ENCODE data around the gene TBC1D17. TPM values are rescaled to one million over a fixed set of nuclear protein-coding genes. Genes with fewer than 3 reads are reported as not detected.
A peak's percentile ranks its signal among the peaks of the same experiment; 100 is the strongest.

The TBC1D17 gene
- total and polyA plus RNA-seq, 4 experiments from 2014 or later, result 6.0 to 101 (median 57.9) TPM

DNA sequence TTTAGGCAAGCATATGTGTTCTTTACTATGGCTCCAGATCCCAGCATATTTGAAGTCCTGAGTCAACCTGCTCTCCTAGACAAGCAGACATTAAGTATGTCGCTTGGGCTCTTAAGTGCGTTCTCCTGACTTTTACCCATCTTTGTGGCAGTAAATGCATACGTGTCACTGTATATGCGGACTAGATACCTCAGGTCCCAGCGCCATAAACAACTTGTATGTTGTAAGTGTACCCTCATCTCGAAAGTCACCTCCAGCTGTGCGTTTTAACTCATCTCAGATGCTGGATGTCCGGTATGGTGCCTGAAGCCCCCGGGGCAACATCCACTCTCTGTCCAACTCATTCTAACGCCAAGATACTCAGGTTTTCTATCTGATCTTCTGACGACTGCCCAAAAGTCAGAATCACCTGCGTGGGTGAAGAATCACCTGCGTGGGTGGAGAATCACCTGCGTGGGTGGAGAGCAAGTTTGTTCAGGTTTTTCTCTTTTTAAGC lies 24.8 kb upstream of the TBC1D17 start:
- Mint-ChIP-seq H3K9me3 (peaks cover 0 to 5% (median 0%) of the 10 kb centered on the region in 8 donors), H3K4me3 (peak overlapping the region; percentile 85 to 92 (median 88)), H3K27me3 (no peaks in the 10 kb centered on the region), H3K27ac (peak overlapping the region; percentile 85 to 93 (median 88)), H3K36me3 (peaks cover 0 to 19% of the 10 kb centered on the region in 2 donors), H3K4me1 (peaks cover 29 to 44% (median 38%) of the 10 kb centered on the region in 4 donors)
- peaks cover 42% of the 10 kb centered on the region for H3K4me1 ChIP-seq (ENCODE audit: insufficient read depth, low read length)
- H3K27me3 ChIP-seq (ENCODE audit: insufficient read depth, low read length), result no peaks in the 10 kb centered on the region
- CTCF ChIA-PET (ENCODE audit: partially characterized antibody), result interaction anchor here (0.7 kb wide), 1 partner anchor 135 kb away, joined by 6 read pairs; no protein-coding TSS in a partner anchor
- DNase-seq, result no peak
- H3K36me3 ChIP-seq (ENCODE audit: insufficient read depth, low read length), result no peaks in the 10 kb centered on the region
- H3K9me3 ChIP-seq (ENCODE audit: control insufficient read depth in 1 of 2, low read length in 2 of 2), result no peaks in the 10 kb centered on the region
- H3K27ac ChIP-seq (ENCODE audit: low read depth, low read length), result no peak overlapping the region
- intact Hi-C loops (cut with micrococcal nuclease), result no loop called here
- peak overlapping the region in 1 of 2 donors; percentile 34 for H3K4me3 ChIP-seq (ENCODE audit: low read length in 2 of 2)
- POLR2A ChIA-PET (ENCODE audit: partially characterized antibody), result interaction anchor here (3.0 to 12.2 kb wide), 4 partner anchors 14 to 40 kb away, joined by 46 to 173 read pairs (median 56); partner anchors contain the start of genes AKT1S1, FUZ, MED25 and PNKP

DNA sequence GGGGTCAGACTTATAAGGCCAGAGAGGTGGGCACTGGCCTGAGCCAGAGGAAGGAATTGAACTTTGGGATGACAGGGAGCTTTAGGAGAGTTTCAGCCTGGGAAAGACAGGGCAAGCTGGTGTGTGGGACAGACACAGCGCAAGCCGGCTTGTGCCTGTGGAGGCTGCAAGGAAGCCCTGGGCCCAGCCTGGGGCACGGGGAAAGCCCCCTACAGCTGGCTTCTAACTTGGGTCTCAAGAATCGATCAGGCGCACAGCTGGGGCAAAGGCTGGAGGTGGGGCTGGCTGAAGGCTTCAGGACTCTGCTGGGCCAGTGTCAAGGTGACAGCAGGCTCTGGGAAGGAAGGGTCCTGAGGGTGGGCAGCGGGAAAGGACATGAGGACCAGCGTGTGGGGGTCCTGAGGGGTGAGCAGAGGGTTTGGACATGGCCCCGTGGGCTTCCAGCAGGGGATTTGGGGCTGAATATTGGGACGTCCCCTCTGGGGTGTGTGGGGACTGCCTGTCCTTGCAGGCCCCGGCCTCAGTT lies 23.6 kb upstream of the TBC1D17 start:
- Mint-ChIP-seq H3K27ac (peak overlapping the region in 4 of 7 donors; percentile 53 to 88 (median 65)), H3K9me3 (peaks cover 0 to 4% (median 0%) of the 10 kb centered on the region in 8 donors), H3K4me1 (peaks cover 20 to 34% (median 28%) of the 10 kb centered on the region in 4 donors), H3K36me3 (peaks cover 0 to 21% of the 10 kb centered on the region in 2 donors), H3K27me3 (no peaks in the 10 kb centered on the region), H3K4me3 (peak overlapping the region in 6 of 8 donors; percentile 33 to 73 (median 65))
- peaks cover 30% of the 10 kb centered on the region for H3K4me1 ChIP-seq (ENCODE audit: insufficient read depth, low read length)
- POLR2A ChIA-PET (ENCODE audit: partially characterized antibody), result interaction anchor here (1.2 to 12.2 kb wide), 3 partner anchors 13 to 41 kb away, joined by 3 to 173 read pairs (median 53); partner anchors contain the start of genes AKT1S1, FUZ, PNKP and TBC1D17
- H3K9me3 ChIP-seq (ENCODE audit: control insufficient read depth in 1 of 2, low read length in 2 of 2), result no peaks in the 10 kb centered on the region
- CTCF ChIA-PET (ENCODE audit: partially characterized antibody), result interaction anchor here (0.6 kb wide), 1 partner anchor 39 kb away, joined by 3 read pairs; no protein-coding TSS in a partner anchor
- no peak for DNase-seq
- H3K4me3 ChIP-seq (ENCODE audit: low read length in 2 of 2), result no peak overlapping the region
- H3K27ac ChIP-seq (ENCODE audit: low read depth, low read length), result no peak overlapping the region
- intact Hi-C loops (cut with micrococcal nuclease), result no loop called here
- no peaks in the 10 kb centered on the region for H3K27me3 ChIP-seq (ENCODE audit: insufficient read depth, low read length)
- no peaks in the 10 kb centered on the region for H3K36me3 ChIP-seq (ENCODE audit: insufficient read depth, low read length)

DNA sequence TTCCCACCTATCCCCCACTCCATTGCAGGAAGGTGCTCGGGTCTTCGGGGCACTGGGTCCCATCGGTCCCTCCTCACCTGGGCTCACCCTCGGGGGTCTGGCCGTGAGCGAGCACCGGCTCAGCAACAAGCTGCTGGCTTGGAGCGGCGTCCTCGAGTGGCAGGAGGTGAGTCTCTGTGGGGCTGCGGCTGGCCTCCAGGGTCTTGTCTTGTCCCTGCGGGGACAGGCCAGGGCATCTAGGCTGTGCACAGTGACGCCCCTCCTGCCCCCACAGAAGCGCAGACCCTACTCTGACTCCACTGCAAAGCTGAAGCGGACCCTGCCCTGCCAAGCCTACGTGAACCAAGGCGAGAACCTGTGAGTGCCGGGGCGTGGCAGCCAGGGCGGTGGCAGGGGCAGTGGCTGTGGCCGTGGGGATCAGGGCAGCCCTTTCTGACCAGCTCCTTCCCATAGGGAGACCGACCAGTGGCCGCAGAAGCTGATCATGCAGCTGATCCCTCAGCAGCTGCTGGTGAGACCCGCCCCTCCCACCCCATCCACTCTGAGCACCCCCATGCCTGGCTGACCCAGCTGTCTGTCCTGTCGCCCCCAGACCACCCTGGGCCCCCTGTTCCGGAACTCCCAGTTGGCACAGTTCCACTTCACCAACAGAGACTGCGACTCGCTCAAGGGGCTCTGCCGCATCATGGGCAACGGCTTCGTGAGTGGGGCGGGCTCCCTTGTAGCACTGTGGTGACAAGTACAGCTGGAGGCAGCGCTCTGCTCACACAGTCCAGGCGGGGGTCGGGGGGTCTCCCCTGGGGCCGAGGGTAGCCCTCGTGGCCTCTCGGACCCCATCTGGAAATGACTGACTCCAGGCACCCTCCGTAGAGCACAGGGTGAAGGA lies 22.9 kb upstream of the TBC1D17 start:
- Histone ChIP-seq H3K9me3 (ENCODE audit: control insufficient read depth in 1 of 2, low read length in 2 of 2) (no peaks in the 10 kb centered on the region), H3K4me1 (ENCODE audit: insufficient read depth, low read length) (peaks cover 28% of the 10 kb centered on the region), H3K27ac (ENCODE audit: low read depth, low read length) (no peak overlapping the region), H3K27me3 (ENCODE audit: insufficient read depth, low read length) (no peaks in the 10 kb centered on the region), H3K36me3 (ENCODE audit: insufficient read depth, low read length) (no peaks in the 10 kb centered on the region), H3K4me3 (ENCODE audit: low read length in 2 of 2) (no peak overlapping the region)
- no peak for DNase-seq
- peaks cover 0 to 24% of the 10 kb centered on the region in 2 donors for H3K36me3 Mint-ChIP-seq
- intact Hi-C loops (cut with micrococcal nuclease), result no loop called here
- ChIA-PET POLR2A (ENCODE audit: partially characterized antibody) (interaction anchor here (1.2 to 12.2 kb wide), 3 partner anchors 12 to 42 kb away, joined by 3 to 173 read pairs (median 53); partner anchors contain the start of genes AKT1S1, FUZ, PNKP and TBC1D17), CTCF (ENCODE audit: partially characterized antibody) (interaction anchor here (0.6 kb wide), 1 partner anchor 40 kb away, joined by 3 read pairs; no protein-coding TSS in a partner anchor)
- no peaks in the 10 kb centered on the region for H3K27me3 Mint-ChIP-seq
- H3K4me1 Mint-ChIP-seq, result peaks cover 18 to 32% (median 24%) of the 10 kb centered on the region in 4 donors
- H3K9me3 Mint-ChIP-seq, result peaks cover 0 to 1% (median 0%) of the 10 kb centered on the region in 8 donors
- H3K4me3 Mint-ChIP-seq, result no peak overlapping the region
- H3K27ac Mint-ChIP-seq, result peak overlapping the region in 1 of 7 donors; percentile 37

DNA sequence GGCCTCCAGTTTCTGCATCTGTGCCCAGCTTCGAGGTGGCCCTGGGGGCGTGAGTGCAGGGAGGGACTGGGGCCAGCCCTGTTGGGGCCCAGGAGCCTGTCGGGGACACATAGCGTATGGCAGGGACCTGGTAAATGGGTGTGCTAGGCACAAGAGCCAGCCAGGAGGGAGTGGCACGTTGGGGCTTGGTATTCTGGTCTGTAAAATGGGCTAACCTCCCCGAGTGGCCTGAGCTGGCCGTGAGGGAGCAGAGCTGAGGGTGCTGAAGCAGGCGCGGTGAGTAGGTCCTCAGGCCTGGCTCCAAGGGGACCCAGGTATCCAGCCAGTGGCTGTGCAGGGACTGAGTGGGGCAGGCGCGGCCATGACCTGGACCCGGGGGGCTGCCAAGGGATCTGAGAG lies 22.2 kb upstream of the TBC1D17 start:
- no peak overlapping the region for H3K4me3 Mint-ChIP-seq
- POLR2A ChIA-PET (ENCODE audit: partially characterized antibody), result interaction anchor here (6.2 to 12.2 kb wide), 2 partner anchors 12 to 42 kb away, joined by 53 to 173 read pairs; partner anchors contain the start of genes FUZ and PNKP
- H3K27ac ChIP-seq (ENCODE audit: low read depth, low read length), result no peak overlapping the region

DNA sequence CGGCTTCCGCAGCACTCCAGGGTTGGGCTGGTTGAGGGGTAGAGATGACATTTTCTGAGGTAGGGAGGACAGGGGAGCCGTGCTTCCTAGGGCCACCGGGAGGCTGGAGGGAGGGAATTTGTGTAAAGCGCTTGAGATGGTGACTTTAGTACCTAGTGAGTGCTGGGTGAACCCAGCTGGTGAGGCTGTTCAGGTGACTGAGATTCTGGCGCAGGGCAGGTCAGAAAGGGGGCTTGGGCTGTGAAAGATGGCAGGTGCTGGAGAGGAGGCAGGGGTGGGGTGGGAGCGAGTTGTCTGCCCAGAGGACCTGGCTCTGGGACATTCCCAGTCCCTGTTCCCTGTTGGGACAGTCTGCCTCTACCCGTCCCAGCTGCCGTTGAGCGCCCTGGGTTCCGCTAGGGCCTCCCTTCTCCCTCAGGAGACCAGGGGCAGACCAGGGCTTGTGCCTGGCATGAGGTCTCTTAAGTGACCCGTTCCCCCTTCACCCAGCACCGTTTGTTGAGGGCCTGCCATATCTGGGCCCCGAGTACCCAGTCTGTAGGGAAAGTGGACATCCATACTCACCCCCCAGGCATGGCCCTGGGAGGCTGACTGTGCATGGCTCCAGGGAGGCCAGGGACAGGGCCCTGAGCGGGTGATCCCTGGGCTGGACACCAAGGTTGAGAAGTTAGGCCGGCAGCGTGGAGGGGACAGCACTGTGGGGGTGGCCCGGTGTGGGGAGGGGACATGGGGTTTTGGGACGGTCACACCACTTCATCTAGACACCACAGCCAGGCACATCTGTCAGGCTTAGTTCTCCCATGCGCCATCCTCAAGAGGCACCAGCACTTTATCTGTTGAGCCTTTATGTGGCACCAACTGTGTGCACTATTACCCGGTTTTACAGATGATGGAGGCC lies 21.6 kb upstream of the TBC1D17 start:
- H3K4me3 Mint-ChIP-seq, result peak overlapping the region in 1 of 8 donors; percentile 43
- H3K27ac ChIP-seq (ENCODE audit: low read depth, low read length), result no peak overlapping the region
- H3K4me1 ChIP-seq (ENCODE audit: insufficient read depth, low read length), result peaks cover 21% of the 10 kb centered on the region
- no peaks in the 10 kb centered on the region for H3K27me3 ChIP-seq (ENCODE audit: insufficient read depth, low read length)
- peaks cover 6% of the 10 kb centered on the region for H3K36me3 ChIP-seq (ENCODE audit: insufficient read depth, low read length)
- H3K4me3 ChIP-seq (ENCODE audit: low read length in 2 of 2), result no peak overlapping the region
- no peaks in the 10 kb centered on the region for H3K9me3 ChIP-seq (ENCODE audit: control insufficient read depth in 1 of 2, low read length in 2 of 2)
- peak overlapping the region in 3 of 7 donors; percentile 43 to 79 (median 46) for H3K27ac Mint-ChIP-seq
- H3K9me3 Mint-ChIP-seq, result peaks cover 0 to 1% (median 0%) of the 10 kb centered on the region in 8 donors
- intact Hi-C loops (cut with micrococcal nuclease), result no loop called here
- ChIA-PET CTCF (ENCODE audit: partially characterized antibody) (no interaction called here), POLR2A (ENCODE audit: partially characterized antibody) (interaction anchor here (12.2 kb wide), 1 partner anchor 11 kb away, joined by 173 read pairs; the partner anchor contains the start of gene PNKP)
- H3K36me3 Mint-ChIP-seq, result peaks cover 0 to 25% of the 10 kb centered on the region in 2 donors
- H3K27me3 Mint-ChIP-seq, result no peaks in the 10 kb centered on the region
- H3K4me1 Mint-ChIP-seq, result peaks cover 11 to 19% (median 17%) of the 10 kb centered on the region in 4 donors
- DNase-seq, result no peak

More for the DNA sequence above, 22.2 kb upstream of the TBC1D17 start:
- no peaks in the 10 kb centered on the region for H3K36me3 ChIP-seq (ENCODE audit: insufficient read depth, low read length)
- intact Hi-C loops (cut with micrococcal nuclease), result no loop called here
- no peak for DNase-seq
- H3K9me3 ChIP-seq (ENCODE audit: control insufficient read depth in 1 of 2, low read length in 2 of 2), result no peaks in the 10 kb centered on the region
- H3K9me3 Mint-ChIP-seq, result peaks cover 0 to 1% (median 0%) of the 10 kb centered on the region in 8 donors
- no peaks in the 10 kb centered on the region for H3K27me3 ChIP-seq (ENCODE audit: insufficient read depth, low read length)
- no peak overlapping the region for H3K4me3 ChIP-seq (ENCODE audit: low read length in 2 of 2)
- CTCF ChIA-PET (ENCODE audit: partially characterized antibody), result no interaction called here
- peaks cover 11 to 25% (median 17%) of the 10 kb centered on the region in 4 donors for H3K4me1 Mint-ChIP-seq
- H3K4me1 ChIP-seq (ENCODE audit: insufficient read depth, low read length), result peaks cover 22% of the 10 kb centered on the region
- no peaks in the 10 kb centered on the region for H3K27me3 Mint-ChIP-seq
- H3K36me3 Mint-ChIP-seq, result peaks cover 0 to 26% of the 10 kb centered on the region in 2 donors
- H3K27ac Mint-ChIP-seq, result peak overlapping the region in 3 of 7 donors; percentile 29 to 74 (median 46)

DNA sequence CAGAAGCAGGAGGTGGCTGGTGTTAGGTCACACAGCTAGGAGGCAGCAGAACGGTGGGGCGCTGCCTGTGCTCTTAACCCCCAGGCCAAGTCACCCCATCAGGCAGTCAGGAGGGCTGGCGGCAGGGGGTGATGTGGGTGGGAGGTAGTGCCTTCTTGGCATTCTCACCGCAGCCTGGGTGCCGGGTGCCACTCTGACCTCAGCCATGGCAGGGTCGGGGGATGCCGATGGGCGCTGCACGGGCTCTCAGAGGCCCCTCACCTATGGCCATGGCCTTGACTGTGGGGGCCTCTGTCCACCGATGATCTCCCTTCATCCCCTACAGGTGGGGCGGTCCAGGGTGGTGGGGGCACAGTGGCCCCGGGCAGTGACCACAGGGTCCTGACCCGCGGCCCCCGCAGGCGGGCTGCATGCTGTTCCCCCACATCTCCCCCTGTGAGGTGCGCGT lies 20.9 kb upstream of the TBC1D17 start:
- H3K36me3 ChIP-seq (ENCODE audit: insufficient read depth, low read length), result peaks cover 10% of the 10 kb centered on the region
- CTCF ChIA-PET (ENCODE audit: partially characterized antibody), result no interaction called here

More for the DNA sequence above, 20.9 kb upstream of the TBC1D17 start:
- Mint-ChIP-seq H3K36me3 (peaks cover 0 to 27% of the 10 kb centered on the region in 2 donors), H3K4me3 (no peak overlapping the region), H3K9me3 (peaks cover 0 to 1% (median 0%) of the 10 kb centered on the region in 8 donors), H3K4me1 (peaks cover 11 to 19% (median 17%) of the 10 kb centered on the region in 4 donors), H3K27me3 (no peaks in the 10 kb centered on the region), H3K27ac (no peak overlapping the region)
- Histone ChIP-seq H3K4me1 (ENCODE audit: insufficient read depth, low read length) (peaks cover 21% of the 10 kb centered on the region), H3K9me3 (ENCODE audit: control insufficient read depth in 1 of 2, low read length in 2 of 2) (no peaks in the 10 kb centered on the region), H3K27me3 (ENCODE audit: insufficient read depth, low read length) (no peaks in the 10 kb centered on the region), H3K4me3 (ENCODE audit: low read length in 2 of 2) (no peak overlapping the region), H3K27ac (ENCODE audit: low read depth, low read length) (no peak overlapping the region)
- POLR2A ChIA-PET (ENCODE audit: partially characterized antibody), result interaction anchor here (12.2 kb wide), 1 partner anchor 10 kb away, joined by 173 read pairs; the partner anchor contains the start of gene PNKP
- DNase-seq, result no peak
- intact Hi-C loops (cut with micrococcal nuclease), result no loop called here

Data from CD4-positive, alpha-beta memory T cell (primary cell).